ENCODE data around the gene HRAS. TPM values are rescaled to one million over a fixed set of nuclear protein-coding genes. Genes with fewer than 3 reads are reported as not detected.

Gene HRAS
- total RNA-seq, 1 donor from 2014 or later = 21.2 TPM

- Histone ChIP-seq H3F3A (ENCODE audit: low read depth) (peaks cover 4% of the 10 kb centered on the region), H2AFZ (replicated peaks) (no peak overlapping the region), H3K9me3 (ENCODE audit: low read depth) (no peaks in the 10 kb centered on the region), H3K79me2 (ENCODE audit: low read depth) (peaks cover 12% of the 10 kb centered on the region), H3K4me1 (peaks cover 5% of the 10 kb centered on the region), H3K36me3 (no peaks in the 10 kb centered on the region), H3K4me3 (no peak overlapping the region), H3K27ac (no peak overlapping the region), H3K27me3 (no peaks in the 10 kb centered on the region), H4K20me1 (ENCODE audit: low read depth) (peaks cover 23% of the 10 kb centered on the region), H3K9ac (no peak overlapping the region), H3K4me2 (no peak overlapping the region)
- H3K9me3 Mint-ChIP-seq = no peaks in the 10 kb centered on the region
- TF ChIP-seq CTCF (IDR thresholded peaks at IDR 0.05) (no peak), EZH2phosphoT487 (IDR thresholded peaks at IDR 0.05) (no peak), EZH2 (IDR thresholded peaks at IDR 0.05) (no peak)
- no peak overlapping the region for H3K4me3 Mint-ChIP-seq
- H3K27me3 Mint-ChIP-seq (ENCODE audit: insufficient read depth, low read depth) = peaks cover 2% of the 10 kb centered on the region
- H3K4me1 Mint-ChIP-seq = no peaks in the 10 kb centered on the region
- H3K27ac Mint-ChIP-seq = no peak overlapping the region
- no peak for DNase-seq (ENCODE audit: low spot score)
- H3K36me3 Mint-ChIP-seq = peaks cover 2% of the 10 kb centered on the region
These were observed 5.5 kb downstream of the HRAS start for GRCh38 chr11:529728-530411.

- Histone ChIP-seq H3K4me1 (no peaks in the 10 kb centered on the region), H3K9me3 (ENCODE audit: low read depth) (no peaks in the 10 kb centered on the region), H3F3A (ENCODE audit: low read depth) (no peaks in the 10 kb centered on the region), H3K79me2 (ENCODE audit: low read depth) (peaks cover 4% of the 10 kb centered on the region), H3K36me3 (no peaks in the 10 kb centered on the region), H3K27me3 (no peaks in the 10 kb centered on the region), H4K20me1 (ENCODE audit: low read depth) (peaks cover 15% of the 10 kb centered on the region), H2AFZ (replicated peaks) (no peak overlapping the region), H3K9ac (no peak overlapping the region), H3K4me3 (no peak overlapping the region), H3K27ac (no peak overlapping the region), H3K4me2 (no peak overlapping the region)
- no peak overlapping the region for H3K4me3 Mint-ChIP-seq
- H3K27me3 Mint-ChIP-seq (ENCODE audit: insufficient read depth, low read depth) = peaks cover 2% of the 10 kb centered on the region
- no peaks in the 10 kb centered on the region for H3K9me3 Mint-ChIP-seq
- DNase-seq (ENCODE audit: low spot score) = no peak
- H3K4me1 Mint-ChIP-seq = no peaks in the 10 kb centered on the region
- no peak for TF ChIP-seq EZH2 (IDR thresholded peaks at IDR 0.05)
- no peak for TF ChIP-seq EZH2phosphoT487 (IDR thresholded peaks at IDR 0.05)
- peaks cover 2% of the 10 kb centered on the region for H3K36me3 Mint-ChIP-seq
- no peak overlapping the region for H3K27ac Mint-ChIP-seq
These were observed 6.3 kb downstream of the HRAS start for GRCh38 chr11:528815-529727.

GRCh38 chr11:528166-528814 is 7.1 kb downstream of the HRAS start:
- Mint-ChIP-seq H3K4me3 (no peak overlapping the region), H3K27me3 (ENCODE audit: insufficient read depth, low read depth) (peaks cover 2% of the 10 kb centered on the region), H3K9me3 (no peaks in the 10 kb centered on the region), H3K27ac (no peak overlapping the region), H3K4me1 (no peaks in the 10 kb centered on the region), H3K36me3 (peaks cover 4% of the 10 kb centered on the region)
- no peak overlapping the region for H3K4me3 ChIP-seq
- DNase-seq (ENCODE audit: low spot score) = no peak
- no peak overlapping the region for H3K4me2 ChIP-seq
- H3K4me1 ChIP-seq = no peaks in the 10 kb centered on the region
- H3K9ac ChIP-seq = no peak overlapping the region
- no peaks in the 10 kb centered on the region for H3F3A ChIP-seq (ENCODE audit: low read depth)
- H4K20me1 ChIP-seq (ENCODE audit: low read depth) = peaks cover 8% of the 10 kb centered on the region
- H3K36me3 ChIP-seq = no peaks in the 10 kb centered on the region
- no peaks in the 10 kb centered on the region for H3K27me3 ChIP-seq
- H3K79me2 ChIP-seq (ENCODE audit: low read depth) = no peaks in the 10 kb centered on the region
- TF ChIP-seq EZH2 (IDR thresholded peaks at IDR 0.05) (no peak), EZH2phosphoT487 (IDR thresholded peaks at IDR 0.05) (no peak), CTCF (IDR thresholded peaks at IDR 0.05) (no peak)
- H2AFZ ChIP-seq (replicated peaks) = no peak overlapping the region
- H3K9me3 ChIP-seq (ENCODE audit: low read depth) = no peaks in the 10 kb centered on the region
- no peak overlapping the region for H3K27ac ChIP-seq

All from neural progenitor cell (in vitro differentiated cells).